ENCODE data around the gene FBXO45. TPM values are rescaled to one million over a fixed set of nuclear protein-coding genes. Genes with fewer than 3 reads are reported as not detected.

Gene FBXO45
- total RNA-seq, 1 experiment from 2014 or later: 23.2 TPM

DNA sequence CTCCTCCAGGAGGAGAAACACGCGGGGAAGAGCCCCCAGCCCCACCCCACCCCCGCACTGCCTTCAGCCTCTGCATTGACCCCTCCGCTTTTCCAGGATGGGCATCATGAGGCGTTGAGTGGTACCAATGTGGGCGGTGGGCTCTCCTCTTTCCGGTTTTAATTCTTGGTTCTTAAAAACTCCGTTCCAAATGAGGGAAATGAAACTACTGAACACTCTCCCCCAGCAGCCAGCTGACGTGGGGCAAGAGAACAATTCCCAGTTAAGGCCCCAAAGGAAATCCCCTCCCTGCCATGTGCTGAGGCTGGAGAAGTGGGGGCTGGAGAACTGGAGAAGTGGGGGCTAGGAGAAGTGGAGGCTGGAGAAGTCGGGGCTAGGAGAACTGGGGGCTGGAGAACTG is 65.8 kb downstream of the FBXO45 start (continued):
- TF ChIP-seq ZBTB33 (IDR thresholded peaks at IDR 0.05; ENCODE audit: extremely low read depth, insufficient replicate concordance, low read length): no peak
- no peak for TF ChIP-seq POLR2A (IDR thresholded peaks at IDR 0.05; ENCODE audit: borderline replicate concordance, extremely low read depth, insufficient read depth, insufficient read length)
- no peak for TF ChIP-seq SP1 (IDR thresholded peaks at IDR 0.05; ENCODE audit: low read depth)
- no peak for TF ChIP-seq SRF (IDR thresholded peaks at IDR 0.05; ENCODE audit: low read depth)
- TF ChIP-seq CBX3 (IDR thresholded peaks at IDR 0.05; ENCODE audit: low read depth): no peak

- Histone ChIP-seq H3K9me3 (ENCODE audit: control insufficient read depth in 1 of 2, insufficient read depth in 1 of 2, low read depth in 1 of 2, low read length in 2 of 2) (no peaks in the 10 kb centered on the region), H3K4me1 (ENCODE audit: control insufficient read depth in 1 of 2, insufficient read depth in 2 of 2, low read length in 2 of 2) (peaks cover 2 to 14% of the 10 kb centered on the region in 2 experiments; a peak in 2 of 4 replicates), H3K27ac (ENCODE audit: low read depth, low read length) (no peak overlapping the region), H2AFZ (ENCODE audit: low read depth, low read length, poor library complexity, severe bottlenecking) (no peak overlapping the region), H3K9ac (ENCODE audit: low read length) (no peak overlapping the region), H3K4me2 (ENCODE audit: low read length) (no peak overlapping the region), H3K79me2 (ENCODE audit: insufficient read depth, low read length) (no peaks in the 10 kb centered on the region), H4K20me1 (ENCODE audit: insufficient read depth) (no peaks in the 10 kb centered on the region), H3K9me2 (ENCODE audit: insufficient read depth) (no peaks in the 10 kb centered on the region), H3K4me3 (replicated peaks in 1 of 2; ENCODE audit: low read depth in 1 of 2, low read length in 2 of 2) (no peak overlapping the region), H3K36me3 (ENCODE audit: control insufficient read depth in 1 of 2, insufficient read depth in 2 of 2, low read length in 2 of 2) (no peaks in the 10 kb centered on the region), H3K27me3 (ENCODE audit: insufficient read depth, low read length) (no peaks in the 10 kb centered on the region)
- DNase-seq (ENCODE audit: low read depth, low spot score) (no peak), ATAC-seq (no peak)
- TF ChIP-seq CBX3 (IDR thresholded peaks at IDR 0.05; ENCODE audit: low read depth): no peak
- TF ChIP-seq EZH2 (IDR thresholded peaks at IDR 0.05): no peak
- TF ChIP-seq ZBTB33 (IDR thresholded peaks at IDR 0.05; ENCODE audit: extremely low read depth, insufficient replicate concordance, low read length): no peak
- TF ChIP-seq FOSL1 (IDR thresholded peaks at IDR 0.05; ENCODE audit: low read depth): no peak
- no peak for TF ChIP-seq MAX (IDR thresholded peaks at IDR 0.05)
- TF ChIP-seq, protein P1, sequence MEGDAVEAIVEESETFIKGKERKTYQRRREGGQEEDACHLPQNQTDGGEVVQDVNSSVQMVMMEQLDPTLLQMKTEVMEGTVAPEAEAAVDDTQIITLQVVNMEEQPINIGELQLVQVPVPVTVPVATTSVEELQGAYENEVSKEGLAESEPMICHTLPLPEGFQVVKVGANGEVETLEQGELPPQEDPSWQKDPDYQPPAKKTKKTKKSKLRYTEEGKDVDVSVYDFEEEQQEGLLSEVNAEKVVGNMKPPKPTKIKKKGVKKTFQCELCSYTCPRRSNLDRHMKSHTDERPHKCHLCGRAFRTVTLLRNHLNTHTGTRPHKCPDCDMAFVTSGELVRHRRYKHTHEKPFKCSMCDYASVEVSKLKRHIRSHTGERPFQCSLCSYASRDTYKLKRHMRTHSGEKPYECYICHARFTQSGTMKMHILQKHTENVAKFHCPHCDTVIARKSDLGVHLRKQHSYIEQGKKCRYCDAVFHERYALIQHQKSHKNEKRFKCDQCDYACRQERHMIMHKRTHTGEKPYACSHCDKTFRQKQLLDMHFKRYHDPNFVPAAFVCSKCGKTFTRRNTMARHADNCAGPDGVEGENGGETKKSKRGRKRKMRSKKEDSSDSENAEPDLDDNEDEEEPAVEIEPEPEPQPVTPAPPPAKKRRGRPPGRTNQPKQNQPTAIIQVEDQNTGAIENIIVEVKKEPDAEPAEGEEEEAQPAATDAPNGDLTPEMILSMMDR (IDR thresholded peaks at IDR 0.05 in 2 of 3, conservative IDR thresholded peaks at IDR 0.05 in 1 of 3; ENCODE audit: borderline replicate concordance in 1 of 3, insufficient read depth in 1 of 3, low read depth in 2 of 3, low read length in 2 of 3): no peak
- no peak for TF ChIP-seq POLR2AphosphoS5 (IDR thresholded peaks at IDR 0.05; ENCODE audit: low read depth, low read length)
- TF ChIP-seq YY1 (IDR thresholded peaks at IDR 0.05; ENCODE audit: extremely low read depth, insufficient replicate concordance, low read depth, low read length): no peak
- TF ChIP-seq CEBPB (IDR thresholded peaks at IDR 0.05; ENCODE audit: low read depth): no peak
- TF ChIP-seq REST (IDR thresholded peaks at IDR 0.05; ENCODE audit: low read depth): no peak
- intact Hi-C loops (cut with micrococcal nuclease): no loop called here
- RAD21 ChIA-PET (ENCODE audit: low non-redundant PET in 1 of 2, low total read pairs in 2 of 2, uncharacterized antibody in 2 of 2, unreplicated experiment in 2 of 2): no interaction called here
- CTCF ChIA-PET: no interaction called here
- no TSS peak for BruUV-seq (replicated peaks)
- POLR2A ChIA-PET: no interaction called here
These were observed 66.4 kb downstream of the FBXO45 start for GRCh38 chr3:196634829-196635228.

Data from HCT116 (cell line).